ENCODE results near the gene SRL. TPM values are rescaled to one million over a fixed set of nuclear protein-coding genes. Genes with fewer than 3 reads are reported as not detected.

The SRL gene
- total and polyA plus RNA-seq, 2 of the 8 experiments (the other 6 are each of a cell fraction or from before 2014, with no cell fraction given): 0.05 TPM; not detected in 1

DNA sequence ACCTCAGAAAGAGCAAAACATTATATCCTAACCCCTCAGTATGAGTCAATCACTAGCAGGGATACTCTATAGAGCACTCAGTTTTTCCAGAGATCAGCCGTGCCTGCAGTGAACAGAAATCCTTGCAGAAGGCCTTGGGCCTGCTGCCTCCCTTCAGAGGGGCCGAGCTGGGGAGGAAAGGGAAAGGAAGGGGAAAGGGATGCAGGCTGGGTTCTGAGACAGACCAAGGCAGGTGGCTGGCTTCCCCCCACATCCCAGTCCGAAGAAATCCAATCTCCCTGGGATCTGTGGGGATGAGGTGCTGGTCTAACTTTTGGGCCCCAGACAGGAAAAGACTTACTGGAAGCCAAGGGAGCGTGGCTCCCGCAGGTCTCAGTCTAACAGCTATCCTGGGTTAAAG is 25.3 kb downstream of the SRL start (continued):
- TF ChIP-seq SAP30 (IDR thresholded peaks at IDR 0.05; ENCODE audit: insufficient read depth, insufficient replicate concordance, low read length) (no peak), SRF (IDR thresholded peaks at IDR 0.05; ENCODE audit: low read depth, low read length) (no peak), TAF1 (IDR thresholded peaks at IDR 0.05; ENCODE audit: low read depth, low read length) (no peak), ASH2L (IDR thresholded peaks at IDR 0.05; ENCODE audit: low read length) (no peak)

Measured in H1 (cell line).